HG03432 (cell line): ENCODE data around the gene FLT3LG.

Source experiments
- ATAC-seq: cut with Tn5 transposase; IDR thresholded peaks from one replicate; pipeline ENCODE4 v1.9.1; 2021; ENCODE audit warnings: mild to moderate bottlenecking, moderate library complexity; ENCODE audit not compliant: unreplicated experiment

FLT3LG gene

DNA sequence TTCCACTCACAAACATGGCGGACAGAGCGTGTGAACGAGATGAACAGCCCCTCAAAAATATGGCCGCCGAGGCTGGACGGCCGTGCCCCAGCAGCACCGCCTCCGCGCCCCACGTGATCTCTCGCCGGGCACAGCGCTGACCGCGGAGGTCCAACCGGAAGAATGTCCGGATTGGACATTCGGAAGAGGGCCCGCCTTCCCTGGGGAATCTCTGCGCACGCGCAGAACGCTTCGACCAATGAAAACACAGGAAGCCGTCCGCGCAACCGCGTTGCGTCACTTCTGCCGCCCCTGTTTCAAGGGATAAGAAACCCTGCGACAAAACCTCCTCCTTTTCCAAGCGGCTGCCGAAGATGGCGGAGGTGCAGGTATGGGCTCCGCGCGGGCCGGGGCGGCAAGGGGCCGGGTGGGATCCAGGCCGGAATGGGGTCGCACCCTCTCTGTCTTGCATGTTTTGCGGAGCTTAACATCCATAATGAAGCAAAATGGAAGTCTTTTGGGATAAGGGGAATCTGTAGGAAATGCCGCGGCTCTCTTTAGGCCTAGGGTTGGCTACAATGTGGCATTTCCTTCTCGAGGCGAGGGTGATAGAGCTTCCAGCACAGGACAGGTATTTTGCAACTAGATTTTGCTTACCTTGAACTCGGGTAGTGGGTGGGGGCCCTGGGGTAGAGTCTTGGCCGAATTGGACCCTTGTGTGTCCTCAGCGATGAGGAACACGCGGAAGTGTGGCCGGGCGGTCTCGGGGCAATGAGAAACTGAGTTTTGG lies 13.4 kb downstream of the FLT3LG start, which contains the start of gene RPL13A:
TSS of gene RPL13A (plus strand) at position 332 of the 769 bp plus-strand sequence. CDS start at position 354, 22 bp downstream.
- peak; percentile 90 for ATAC-seq

DNA sequence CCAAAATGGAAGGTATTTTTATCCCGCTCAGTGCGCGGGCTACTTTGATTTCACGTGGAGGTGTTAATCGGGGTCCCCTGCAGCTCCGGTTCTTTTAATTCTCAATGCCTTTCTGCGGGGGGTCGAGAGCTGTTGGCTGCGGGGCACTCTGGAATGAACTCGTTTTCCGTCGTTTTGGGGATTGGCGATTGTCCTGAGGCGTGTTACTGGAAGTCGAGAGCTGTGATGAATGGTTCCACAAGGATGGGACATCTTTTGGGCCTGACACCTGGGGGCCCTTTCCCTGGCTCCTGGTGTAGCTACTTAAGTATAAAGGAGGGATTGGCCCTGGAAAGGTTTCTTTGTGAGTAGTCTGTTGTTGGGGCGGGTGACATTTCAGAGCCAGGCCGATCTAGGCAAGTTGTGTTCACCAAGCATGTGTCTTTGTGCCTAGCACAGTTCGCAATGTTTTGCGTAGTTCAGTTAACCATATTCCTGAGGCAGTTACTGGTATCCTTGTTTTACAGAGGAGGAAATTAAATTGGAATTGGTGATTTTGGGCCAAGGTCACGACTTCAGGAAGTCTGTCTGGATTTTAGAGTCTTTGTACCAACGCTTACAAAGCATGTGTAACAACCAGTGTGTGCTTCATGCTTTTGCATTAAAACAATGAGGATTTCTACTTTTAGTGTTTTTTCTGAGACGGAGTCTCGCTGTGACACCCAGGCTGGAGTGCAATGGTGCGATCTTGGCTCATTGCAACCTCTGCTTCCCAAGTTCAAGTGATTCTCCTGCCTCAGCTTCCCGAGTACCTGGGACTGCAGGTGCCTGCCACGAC lies 14.2 kb downstream of the FLT3LG start:
- ATAC-seq: no peak

DNA sequence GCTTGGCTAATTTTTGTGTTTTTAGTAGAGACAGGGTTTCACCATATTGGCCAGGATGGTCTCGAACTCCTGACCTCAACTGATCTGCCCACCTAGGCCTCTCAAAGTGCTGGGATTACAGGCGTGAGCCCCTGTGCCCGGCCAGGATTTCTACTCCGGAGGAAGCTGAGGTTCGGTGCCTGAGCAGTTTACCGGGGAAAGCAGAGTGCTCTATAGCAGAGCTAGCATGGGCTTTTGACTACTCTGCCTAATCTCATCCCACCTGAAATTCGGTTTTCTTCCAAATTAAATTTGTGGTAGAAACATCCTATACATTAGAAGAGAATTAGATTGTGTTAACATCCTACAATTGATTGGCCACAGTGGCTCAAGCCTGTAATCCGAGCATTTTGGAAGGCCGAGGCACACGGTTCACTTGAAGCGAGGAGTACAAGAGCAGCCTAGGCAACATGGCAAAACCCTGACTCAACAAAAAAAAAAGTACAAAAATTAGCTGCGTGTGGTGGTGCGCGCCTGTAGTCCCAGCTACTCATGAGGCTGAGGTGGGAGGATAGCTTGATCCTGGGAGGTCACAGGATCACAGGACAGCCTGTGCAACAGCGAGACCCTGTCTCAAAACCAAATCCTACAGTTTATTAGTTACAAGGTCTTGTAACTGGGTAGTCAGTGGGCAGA lies 15.0 kb downstream of the FLT3LG start:
- no peak for ATAC-seq

GRCh38 chr19:49489601-49490167 lies 15.7 kb downstream of the FLT3LG start:
- no peak for ATAC-seq

- ATAC-seq: no peak
These were observed 16.4 kb downstream of the FLT3LG start for GRCh38 chr19:49490287-49491029.

DNA sequence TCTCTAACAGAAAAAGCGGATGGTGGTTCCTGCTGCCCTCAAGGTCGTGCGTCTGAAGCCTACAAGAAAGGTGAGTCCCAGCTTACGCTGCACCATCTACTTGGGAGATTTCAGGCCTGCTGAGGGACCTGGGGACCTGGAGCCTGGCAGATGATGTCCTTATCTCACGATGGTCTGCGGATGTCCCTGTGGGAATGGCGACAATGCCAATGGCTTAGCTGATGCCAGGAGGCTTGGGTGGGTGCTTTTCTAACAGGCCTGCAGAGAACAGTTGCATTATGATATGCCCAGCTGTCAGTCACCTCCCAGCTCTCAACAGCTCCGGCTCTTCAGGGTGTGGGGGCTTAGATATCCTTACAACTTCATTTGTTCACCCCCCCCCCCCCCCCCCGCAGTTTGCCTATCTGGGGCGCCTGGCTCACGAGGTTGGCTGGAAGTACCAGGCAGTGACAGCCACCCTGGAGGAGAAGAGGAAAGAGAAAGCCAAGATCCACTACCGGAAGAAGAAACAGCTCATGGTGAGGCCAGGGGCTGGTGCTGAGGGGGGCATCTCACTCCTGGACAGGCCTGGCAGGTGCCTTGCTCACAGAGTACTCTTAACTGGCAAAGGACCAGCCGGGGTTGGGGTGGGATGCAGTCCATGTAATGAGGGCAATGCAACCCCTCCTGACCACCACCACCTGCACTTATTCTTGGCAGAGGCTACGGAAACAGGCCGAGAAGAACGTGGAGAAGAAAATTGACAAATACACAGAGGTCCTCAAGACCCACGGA lies 17.2 kb downstream of the FLT3LG start:
- ATAC-seq: no peak

- no peak for ATAC-seq
These were observed 18.0 kb downstream of the FLT3LG start for GRCh38 chr19:49491804-49492572.

GRCh38 chr19:49492573-49493405 lies 18.8 kb downstream of the FLT3LG start:
- ATAC-seq: no peak

DNA sequence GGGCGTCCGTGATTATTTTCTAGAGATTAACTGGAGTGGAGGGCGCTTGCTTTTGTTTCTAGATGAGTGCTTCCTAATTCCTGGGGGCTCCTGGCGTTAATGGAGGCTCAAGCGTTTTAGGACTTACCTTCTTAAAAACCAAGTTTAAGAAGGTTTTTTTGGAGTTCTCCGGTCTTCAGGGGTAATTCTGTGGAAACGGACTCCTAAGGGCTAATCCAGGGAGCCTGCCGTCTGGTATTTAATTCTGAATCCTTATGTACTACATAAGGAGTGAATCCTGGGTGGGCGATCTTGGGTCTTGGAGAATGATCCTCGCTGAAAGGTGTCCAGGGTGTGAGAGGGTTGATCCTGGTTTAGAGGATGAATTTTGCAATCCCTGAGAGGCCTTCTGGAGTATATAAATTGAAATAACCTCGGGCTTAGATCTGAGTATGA lies 22.6 kb downstream of the FLT3LG start:
- no peak for ATAC-seq

GRCh38 chr19:49497047-49497788 lies 23.2 kb downstream of the FLT3LG start:
- no peak for ATAC-seq

- ATAC-seq: no peak
These were observed 23.7 kb downstream of the FLT3LG start for GRCh38 chr19:49497789-49498103.

- ATAC-seq: no peak
These were observed 24.5 kb downstream of the FLT3LG start for GRCh38 chr19:49498475-49498874.

DNA sequence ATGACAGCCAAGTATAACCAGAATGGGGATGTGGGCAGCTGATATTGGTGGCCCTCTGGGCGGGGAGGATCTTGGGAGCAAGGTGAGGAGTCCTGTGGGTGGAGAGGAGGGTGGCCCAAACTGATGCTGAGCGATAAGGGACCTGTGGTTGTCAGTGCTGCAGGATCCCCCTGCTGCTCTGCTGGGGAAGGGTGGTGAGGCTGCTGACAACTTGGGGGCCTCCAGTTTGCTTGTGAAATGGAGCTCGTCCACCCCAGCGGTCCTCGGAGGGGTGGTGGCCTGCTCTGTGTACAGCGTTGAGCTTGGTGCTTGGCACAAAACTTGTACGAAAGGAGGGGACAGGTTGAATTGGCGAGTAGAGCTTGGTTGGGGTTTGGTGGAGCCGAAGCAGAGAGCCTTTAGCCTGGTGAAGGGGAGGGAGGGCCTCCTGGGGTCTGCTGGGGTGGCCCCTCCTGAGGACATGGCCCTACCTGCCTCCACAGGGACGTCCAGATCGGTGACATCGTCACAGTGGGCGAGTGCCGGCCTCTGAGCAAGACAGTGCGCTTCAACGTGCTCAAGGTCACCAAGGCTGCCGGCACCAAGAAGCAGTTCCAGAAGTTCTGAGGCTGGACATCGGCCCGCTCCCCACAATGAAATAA lies 25.1 kb downstream of the FLT3LG start:
- ATAC-seq: no peak

GRCh38 chr19:49502866-49503581 lies 29.0 kb downstream of the FLT3LG start:
- no peak for ATAC-seq

GRCh38 chr19:49503582-49503962 lies 29.6 kb downstream of the FLT3LG start:
- ATAC-seq: no peak

DNA sequence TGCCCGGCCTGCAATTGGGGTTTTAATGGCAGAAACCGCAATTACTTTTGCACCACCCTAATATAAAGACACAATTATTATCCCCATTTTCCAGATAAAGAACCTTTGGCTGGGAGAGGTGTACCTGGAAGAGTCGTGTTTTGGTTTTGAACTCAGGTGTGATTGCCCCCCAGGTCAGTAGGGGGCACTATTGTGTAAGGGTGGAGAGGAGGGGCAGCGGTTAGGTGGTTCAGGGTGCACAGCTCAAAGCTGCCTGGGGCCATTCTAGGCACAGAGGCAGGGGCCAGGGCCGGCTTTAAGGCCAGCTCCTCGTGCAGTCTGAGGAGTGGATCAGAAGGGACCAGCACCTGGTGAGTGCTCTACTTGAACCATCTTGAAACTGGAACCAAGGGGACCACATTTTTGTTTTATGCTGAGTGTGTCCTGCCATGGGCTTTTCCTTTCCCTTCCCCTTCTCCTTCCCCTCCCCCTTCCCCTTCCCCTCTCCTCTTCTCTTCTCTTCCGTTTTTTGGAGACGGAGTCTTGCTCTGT lies 32.6 kb downstream of the FLT3LG start:
- ATAC-seq: no peak
